ENCODE measurements around the gene FAM89B. TPM values are rescaled to one million over a fixed set of nuclear protein-coding genes. Genes with fewer than 3 reads are reported as not detected.

The FAM89B gene
- total and polyA plus RNA-seq, 9 donors, result 1.9 to 74.0 (median 50.8) TPM

DNA sequence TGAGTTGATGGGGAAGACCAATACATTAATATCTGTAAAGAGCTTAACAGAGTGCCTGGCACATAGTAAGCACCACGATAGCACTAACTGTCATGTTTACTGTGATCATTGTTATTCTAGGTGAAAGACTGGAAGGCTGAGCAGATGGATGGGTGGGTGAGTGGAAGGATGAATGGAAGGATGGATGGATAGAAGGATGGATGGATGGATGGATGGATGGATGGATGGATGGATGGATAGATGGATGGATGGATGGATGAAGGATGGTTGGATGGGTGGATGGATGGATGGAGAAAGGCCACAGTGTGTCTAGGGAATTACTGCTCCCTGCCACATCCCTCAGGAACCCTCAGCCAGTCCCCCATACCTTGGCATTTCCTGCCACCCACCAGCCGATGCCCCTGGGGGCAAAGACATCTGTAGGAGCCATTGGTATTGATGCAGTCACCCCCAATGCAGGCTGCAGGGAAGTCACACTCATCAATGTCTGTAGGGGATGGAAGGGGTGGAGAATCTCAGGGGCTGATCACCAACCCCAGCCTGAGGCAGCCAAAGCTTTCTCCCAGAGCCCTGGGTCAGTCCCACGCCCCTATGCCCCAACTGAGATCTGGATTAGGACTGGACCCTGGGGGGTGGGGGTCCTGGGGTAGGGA, 29.5 kb upstream of the FAM89B start:
- no peaks in the 10 kb centered on the region for H3K36me3 ChIP-seq
- peaks cover 8% of the 10 kb centered on the region for H3K4me1 ChIP-seq (ENCODE audit: insufficient read depth)
- WGBS, 3 donors, result 87 to 94% (median 93%) methylated on average over 3 of the region's 3 CpGs

DNA sequence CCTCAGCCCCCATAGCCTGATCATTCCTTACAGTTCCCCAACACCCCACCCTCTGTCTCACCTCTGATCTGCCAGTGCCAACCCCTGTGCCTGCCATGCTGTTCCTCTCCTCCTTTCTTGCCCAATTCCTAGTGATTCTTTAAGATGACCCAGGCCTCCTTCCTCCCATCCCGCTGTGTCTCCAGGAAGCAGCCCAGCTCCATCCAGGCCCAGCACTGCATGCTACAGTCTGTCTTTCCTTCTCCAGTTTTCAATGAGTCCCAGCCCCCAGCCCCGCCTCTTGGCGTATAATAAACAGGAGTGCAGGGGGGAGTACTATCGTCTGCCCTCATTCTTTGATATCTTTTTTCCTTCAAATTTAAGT, 26.5 kb upstream of the FAM89B start:
- Histone ChIP-seq H3K9me3 (no peaks in the 10 kb centered on the region), H3K4me3 (no peak overlapping the region), H3K36me3 (no peaks in the 10 kb centered on the region), H3K27me3 (no peaks in the 10 kb centered on the region), H3K27ac (no peak overlapping the region), H3K4me1 (ENCODE audit: insufficient read depth) (peaks cover 4% of the 10 kb centered on the region)
- WGBS, 3 donors, result 85 to 90% (median 88%) methylated on average over 4 of the region's 4 CpGs
- DNase-seq, result no peak
- TF ChIP-seq, protein P1, sequence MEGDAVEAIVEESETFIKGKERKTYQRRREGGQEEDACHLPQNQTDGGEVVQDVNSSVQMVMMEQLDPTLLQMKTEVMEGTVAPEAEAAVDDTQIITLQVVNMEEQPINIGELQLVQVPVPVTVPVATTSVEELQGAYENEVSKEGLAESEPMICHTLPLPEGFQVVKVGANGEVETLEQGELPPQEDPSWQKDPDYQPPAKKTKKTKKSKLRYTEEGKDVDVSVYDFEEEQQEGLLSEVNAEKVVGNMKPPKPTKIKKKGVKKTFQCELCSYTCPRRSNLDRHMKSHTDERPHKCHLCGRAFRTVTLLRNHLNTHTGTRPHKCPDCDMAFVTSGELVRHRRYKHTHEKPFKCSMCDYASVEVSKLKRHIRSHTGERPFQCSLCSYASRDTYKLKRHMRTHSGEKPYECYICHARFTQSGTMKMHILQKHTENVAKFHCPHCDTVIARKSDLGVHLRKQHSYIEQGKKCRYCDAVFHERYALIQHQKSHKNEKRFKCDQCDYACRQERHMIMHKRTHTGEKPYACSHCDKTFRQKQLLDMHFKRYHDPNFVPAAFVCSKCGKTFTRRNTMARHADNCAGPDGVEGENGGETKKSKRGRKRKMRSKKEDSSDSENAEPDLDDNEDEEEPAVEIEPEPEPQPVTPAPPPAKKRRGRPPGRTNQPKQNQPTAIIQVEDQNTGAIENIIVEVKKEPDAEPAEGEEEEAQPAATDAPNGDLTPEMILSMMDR (IDR thresholded peaks at IDR 0.05), result no peak
- TF ChIP-seq POLR2A (IDR thresholded peaks at IDR 0.05), result no peak
- no peak for TF ChIP-seq EP300 (IDR thresholded peaks at IDR 0.05)
- intact Hi-C loops (cut with DNase I), result no loop called here

More for the DNA sequence above, 29.5 kb upstream of the FAM89B start:
- no peaks in the 10 kb centered on the region for H3K9me3 ChIP-seq
- no peaks in the 10 kb centered on the region for H3K27me3 ChIP-seq
- DNase-seq, result no peak
- H3K4me3 ChIP-seq, result no peak overlapping the region
- no peak overlapping the region for H3K27ac ChIP-seq
- intact Hi-C loops (cut with DNase I), result loop anchor here in 2 of 4 donors (2.0 to 5.0 kb wide), 2 partner anchors 14 to 69 kb away; partner anchors contain the start of gene MAP3K11 (in 1 of the 2)
- TF ChIP-seq, protein P1 (IDR thresholded peaks at IDR 0.05), result no peak
- no peak for TF ChIP-seq EP300 (IDR thresholded peaks at IDR 0.05)
- no peak for TF ChIP-seq POLR2A (IDR thresholded peaks at IDR 0.05)

DNA sequence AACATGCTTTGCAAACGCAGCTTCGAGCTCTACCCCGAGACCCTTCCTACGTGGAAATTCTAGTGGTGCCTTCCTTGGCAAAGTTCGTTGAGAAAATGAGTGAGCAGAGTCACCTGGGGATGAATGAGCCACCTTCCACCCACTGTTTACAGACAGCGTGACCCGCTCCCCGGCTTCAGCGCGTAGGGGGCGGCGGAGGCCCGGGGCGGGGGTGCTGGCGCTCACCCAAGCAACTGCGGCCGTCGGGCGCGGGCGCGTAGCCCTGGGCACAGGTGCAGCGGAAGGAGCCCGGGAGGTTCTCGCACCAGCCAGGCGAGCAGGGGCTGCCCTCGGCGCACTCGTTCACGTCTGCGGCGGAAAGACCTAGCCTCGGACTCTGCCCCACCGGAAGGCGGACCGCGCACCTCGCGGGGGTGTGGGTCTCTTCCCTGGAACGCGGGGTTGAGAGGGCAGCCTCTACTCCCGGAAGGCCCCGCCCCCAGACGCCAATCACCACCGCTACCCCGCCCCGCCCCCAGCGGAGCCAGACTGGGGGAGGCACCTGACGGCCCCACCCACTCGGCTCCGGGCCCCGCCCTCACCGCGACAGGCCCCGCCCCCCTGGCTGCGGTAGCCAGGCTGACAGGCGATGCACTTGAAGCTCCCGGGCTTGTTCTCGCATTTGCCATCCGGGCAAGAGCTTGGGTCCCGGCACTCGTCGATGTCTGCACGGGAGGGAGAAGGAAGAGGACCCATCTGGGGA, 25.9 kb upstream of the FAM89B start:
- H3K4me1 ChIP-seq (ENCODE audit: insufficient read depth), result no peaks in the 10 kb centered on the region
- H3K36me3 ChIP-seq, result no peaks in the 10 kb centered on the region
- no peaks in the 10 kb centered on the region for H3K9me3 ChIP-seq
- H3K27ac ChIP-seq, result peak overlapping the region in 1 of 2 donors; percentile 12
- no peaks in the 10 kb centered on the region for H3K27me3 ChIP-seq
- intact Hi-C loops (cut with DNase I), result no loop called here
- WGBS, 3 donors, result 43 to 48% (median 45%) methylated on average over 32 to 64 of the region's 64 CpGs
- TF ChIP-seq POLR2A (IDR thresholded peaks at IDR 0.05) (no peak), EP300 (IDR thresholded peaks at IDR 0.05) (no peak)
- TF ChIP-seq, protein P1 (IDR thresholded peaks at IDR 0.05), result no peak
- peak; percentile 60 to 81 (median 73) for DNase-seq
- H3K4me3 ChIP-seq, result no peak overlapping the region

DNA sequence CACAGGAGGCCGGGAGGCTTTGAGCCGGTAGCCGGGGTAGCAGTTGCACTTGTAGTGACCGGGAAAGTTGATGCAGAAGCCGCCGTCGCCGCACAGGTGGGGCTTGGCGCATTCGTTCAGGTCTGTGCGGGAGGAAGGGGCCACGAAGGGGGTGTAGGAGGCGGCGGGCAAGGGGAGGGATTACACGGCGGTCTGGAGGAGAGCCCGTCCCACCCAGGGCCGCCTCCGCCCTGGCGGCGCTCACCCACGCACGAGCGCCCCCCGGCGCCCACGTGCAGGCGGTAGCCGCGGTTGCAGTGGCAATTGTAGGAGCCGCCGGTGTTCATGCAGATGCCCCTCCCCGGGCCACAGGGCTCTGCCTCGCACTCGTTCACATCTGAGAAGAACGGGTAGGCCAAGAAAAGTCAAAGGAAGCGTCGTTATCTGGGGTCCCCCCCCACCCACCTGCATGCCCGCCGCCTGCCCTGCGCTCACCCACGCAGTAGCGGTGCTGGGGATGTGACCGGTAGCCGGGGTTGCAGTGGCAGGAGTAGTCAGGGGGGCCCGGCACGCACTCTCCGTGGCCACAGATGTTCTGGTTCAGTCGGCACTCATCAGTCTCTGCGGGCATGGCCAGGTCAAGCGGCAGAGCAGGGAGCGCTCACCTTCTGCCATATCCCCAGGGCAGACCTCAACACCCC, 24.8 kb upstream of the FAM89B start:
- no peak overlapping the region for H3K27ac ChIP-seq
- intact Hi-C loops (cut with DNase I), result no loop called here
- 79 to 83% (median 81%) methylated on average over 48 to 52 of the region's 52 CpGs for WGBS, 3 donors

More for the DNA sequence above, 24.8 kb upstream of the FAM89B start:
- H3K4me1 ChIP-seq (ENCODE audit: insufficient read depth), result no peaks in the 10 kb centered on the region
- TF ChIP-seq, protein P1 (IDR thresholded peaks at IDR 0.05), result no peak
- TF ChIP-seq POLR2A (IDR thresholded peaks at IDR 0.05) (no peak), EP300 (IDR thresholded peaks at IDR 0.05) (no peak)
- no peaks in the 10 kb centered on the region for H3K9me3 ChIP-seq
- DNase-seq, result no peak
- no peak overlapping the region for H3K4me3 ChIP-seq
- no peaks in the 10 kb centered on the region for H3K36me3 ChIP-seq
- H3K27me3 ChIP-seq, result no peaks in the 10 kb centered on the region

Measured in ovary (tissue), 9 donors.